K562 (cell line): ENCODE measurements around the gene BMP10. TPM values are rescaled to one million over a fixed set of nuclear protein-coding genes. Genes with fewer than 3 reads are reported as not detected.

Experiments used
- polyA plus RNA-seq, 8 experiments: library from polyadenylated mRNA; depleted of rRNA in 4 of 8; stranded (reverse) in 5 of 8; unstranded in 3 of 8; fragments of >200 nt; fragmentation: Nextera tagmentation in 2 of 8; fragmentation: Illumina TruSeq in 1 of 8; extraction: Ambion mirVana in 2 of 8; extraction: Trizol in 1 of 8; gene quantifications; 2 replicates each; pipeline versions ENCODE4 v1.2.1 to v1.2.3, GENCODE V29; 2011 to 2014; ENCODE audit warnings: inconsistent platforms in 1 of 8, missing spikeins in 1 of 8
- total RNA-seq, 7 experiments: library from RNA; depleted of rRNA in 6 of 7; stranded (reverse); fragments of >200 nt in 6 of 7; fragmentation: Illumina TruSeq in 2 of 7; extraction: Trizol in 2 of 7; gene quantifications; 2 replicates each; pipeline versions ENCODE4 v1.2.1 to v1.2.3, GENCODE V29; 2011 to 2021; ENCODE audit warnings: low replicate concordance in 1 of 7

BMP10 gene
- total and polyA plus RNA-seq, 9 of the 15 experiments (the other 6 are each of a cell fraction or from before 2014, with no cell fraction given) = 0.11 to 0.91 (median 0.43) TPM

Other genes starting within 250 kb of the BMP10 start
- gene PROKR1, start 227.8 kb downstream of the BMP10 start, total RNA-seq (2014; rRNA removed) = 0.05 and 0.08 TPM in 2 replicates
- 0.10 and 0.15 TPM in 2 replicates for gene PROKR1, start 227.8 kb downstream of the BMP10 start, total RNA-seq (2014; rRNA removed; fragmentation: Illumina TruSeq; extraction: Trizol)
- gene PROKR1, start 227.8 kb downstream of the BMP10 start, total RNA-seq (2015; rRNA removed; fragmentation: Illumina TruSeq; extraction: Trizol) = 0.08 and 0.11 TPM in 2 replicates
- gene PROKR1, start 227.8 kb downstream of the BMP10 start, total RNA-seq (2021) = 0.18 and 0.22 TPM in 2 replicates
- gene PROKR1, start 227.8 kb downstream of the BMP10 start, polyA plus RNA-seq (2011; rRNA removed) = 0.07 TPM in 1 of 2 replicates, not detected in the other
- gene PROKR1, start 227.8 kb downstream of the BMP10 start, polyA plus RNA-seq (2014; fragmentation: Illumina TruSeq; extraction: Trizol) = 0.06 and 0.16 TPM in 2 replicates
- under 1 TPM in 1 of 2 experiments, not detected in 1; 0.03 TPM for gene PROKR1, start 227.8 kb downstream of the BMP10 start, polyA plus RNA-seq (2014; fragmentation: Nextera tagmentation; extraction: Ambion mirVana)
- gene PROKR1, start 227.8 kb downstream of the BMP10 start, polyA plus RNA-seq (2014; rRNA removed) = 0.01 TPM in 1 of 2 replicates, not detected in the other
- 10.0 and 12.8 TPM in 2 replicates for gene ARHGAP25, start 136.6 kb downstream of the BMP10 start, total RNA-seq (2014; rRNA removed)
- 9.7 and 13.1 TPM in 2 replicates for gene ARHGAP25, start 136.6 kb downstream of the BMP10 start, total RNA-seq (2014; rRNA removed; fragmentation: Illumina TruSeq; extraction: Trizol)
- 9.7 and 10.7 TPM in 2 replicates for gene ARHGAP25, start 136.6 kb downstream of the BMP10 start, total RNA-seq (2015; rRNA removed; fragmentation: Illumina TruSeq; extraction: Trizol)
- 9.8 and 13.2 TPM in 2 replicates for gene ARHGAP25, start 136.6 kb downstream of the BMP10 start, total RNA-seq (2021)
- gene ARHGAP25, start 136.6 kb downstream of the BMP10 start, polyA plus RNA-seq (2011; rRNA removed) = 3.7 and 12.5 TPM in 2 replicates
- 14.8 and 16.0 TPM in 2 replicates for gene ARHGAP25, start 136.6 kb downstream of the BMP10 start, polyA plus RNA-seq (2014; fragmentation: Illumina TruSeq; extraction: Trizol)
- gene ARHGAP25, start 136.6 kb downstream of the BMP10 start, polyA plus RNA-seq (2014; fragmentation: Nextera tagmentation; extraction: Ambion mirVana) = 1 to 10 TPM; 4.9 to 6.8 TPM
- 7.7 and 11.6 TPM in 2 replicates for gene ARHGAP25, start 136.6 kb downstream of the BMP10 start, polyA plus RNA-seq (2014; rRNA removed)
- gene GKN2, start 81.5 kb upstream of the BMP10 start, total RNA-seq (2014; rRNA removed) = not detected in 2 replicates
- gene GKN2, start 81.5 kb upstream of the BMP10 start, total RNA-seq (2014; rRNA removed; fragmentation: Illumina TruSeq; extraction: Trizol) = not detected in 2 replicates
- gene GKN2, start 81.5 kb upstream of the BMP10 start, total RNA-seq (2015; rRNA removed; fragmentation: Illumina TruSeq; extraction: Trizol) = not detected in 2 replicates
- gene GKN2, start 81.5 kb upstream of the BMP10 start, total RNA-seq (2021) = not detected in 2 replicates
- gene GKN2, start 81.5 kb upstream of the BMP10 start, polyA plus RNA-seq (2011; rRNA removed) = not detected in 2 replicates
- gene GKN2, start 81.5 kb upstream of the BMP10 start, polyA plus RNA-seq (2014; fragmentation: Illumina TruSeq; extraction: Trizol) = not detected in 2 replicates
- not detected for gene GKN2, start 81.5 kb upstream of the BMP10 start, polyA plus RNA-seq (2014; fragmentation: Nextera tagmentation; extraction: Ambion mirVana)
- not detected in 2 replicates for gene GKN2, start 81.5 kb upstream of the BMP10 start, polyA plus RNA-seq (2014; rRNA removed)
- gene GKN1, start 103.2 kb upstream of the BMP10 start, total RNA-seq (2014; rRNA removed) = not detected in 2 replicates
- not detected in 2 replicates for gene GKN1, start 103.2 kb upstream of the BMP10 start, total RNA-seq (2014; rRNA removed; fragmentation: Illumina TruSeq; extraction: Trizol)
- not detected in 2 replicates for gene GKN1, start 103.2 kb upstream of the BMP10 start, total RNA-seq (2015; rRNA removed; fragmentation: Illumina TruSeq; extraction: Trizol)
- not detected in 2 replicates for gene GKN1, start 103.2 kb upstream of the BMP10 start, total RNA-seq (2021)
- gene GKN1, start 103.2 kb upstream of the BMP10 start, polyA plus RNA-seq (2011; rRNA removed) = not detected in 2 replicates
- gene GKN1, start 103.2 kb upstream of the BMP10 start, polyA plus RNA-seq (2014; fragmentation: Illumina TruSeq; extraction: Trizol) = not detected in 2 replicates
- not detected for gene GKN1, start 103.2 kb upstream of the BMP10 start, polyA plus RNA-seq (2014; fragmentation: Nextera tagmentation; extraction: Ambion mirVana)
- not detected in 2 replicates for gene GKN1, start 103.2 kb upstream of the BMP10 start, polyA plus RNA-seq (2014; rRNA removed)
- gene ANTXR1, start 141.8 kb upstream of the BMP10 start, total RNA-seq (2014; rRNA removed) = 0.45 and 1.00 TPM in 2 replicates
- 0.33 and 0.35 TPM in 2 replicates for gene ANTXR1, start 141.8 kb upstream of the BMP10 start, total RNA-seq (2014; rRNA removed; fragmentation: Illumina TruSeq; extraction: Trizol)
- gene ANTXR1, start 141.8 kb upstream of the BMP10 start, total RNA-seq (2015; rRNA removed; fragmentation: Illumina TruSeq; extraction: Trizol) = 0.41 and 0.54 TPM in 2 replicates
- gene ANTXR1, start 141.8 kb upstream of the BMP10 start, total RNA-seq (2021) = 0.87 and 0.98 TPM in 2 replicates
- 0.13 and 0.19 TPM in 2 replicates for gene ANTXR1, start 141.8 kb upstream of the BMP10 start, polyA plus RNA-seq (2011; rRNA removed)
- gene ANTXR1, start 141.8 kb upstream of the BMP10 start, polyA plus RNA-seq (2014; fragmentation: Illumina TruSeq; extraction: Trizol) = 0.24 and 0.58 TPM in 2 replicates
- under 1 TPM; 0.07 to 0.15 TPM for gene ANTXR1, start 141.8 kb upstream of the BMP10 start, polyA plus RNA-seq (2014; fragmentation: Nextera tagmentation; extraction: Ambion mirVana)
- gene ANTXR1, start 141.8 kb upstream of the BMP10 start, polyA plus RNA-seq (2014; rRNA removed) = 0.23 and 0.62 TPM in 2 replicates